Measurements from ENCODE around the gene KIF6.
"Not testable (repeated sequence)": the region's sequence is repeated elsewhere in the genome, so short reads cannot be mapped to it uniquely, and the experiment has no call there.

The KIF6 gene, protein sequence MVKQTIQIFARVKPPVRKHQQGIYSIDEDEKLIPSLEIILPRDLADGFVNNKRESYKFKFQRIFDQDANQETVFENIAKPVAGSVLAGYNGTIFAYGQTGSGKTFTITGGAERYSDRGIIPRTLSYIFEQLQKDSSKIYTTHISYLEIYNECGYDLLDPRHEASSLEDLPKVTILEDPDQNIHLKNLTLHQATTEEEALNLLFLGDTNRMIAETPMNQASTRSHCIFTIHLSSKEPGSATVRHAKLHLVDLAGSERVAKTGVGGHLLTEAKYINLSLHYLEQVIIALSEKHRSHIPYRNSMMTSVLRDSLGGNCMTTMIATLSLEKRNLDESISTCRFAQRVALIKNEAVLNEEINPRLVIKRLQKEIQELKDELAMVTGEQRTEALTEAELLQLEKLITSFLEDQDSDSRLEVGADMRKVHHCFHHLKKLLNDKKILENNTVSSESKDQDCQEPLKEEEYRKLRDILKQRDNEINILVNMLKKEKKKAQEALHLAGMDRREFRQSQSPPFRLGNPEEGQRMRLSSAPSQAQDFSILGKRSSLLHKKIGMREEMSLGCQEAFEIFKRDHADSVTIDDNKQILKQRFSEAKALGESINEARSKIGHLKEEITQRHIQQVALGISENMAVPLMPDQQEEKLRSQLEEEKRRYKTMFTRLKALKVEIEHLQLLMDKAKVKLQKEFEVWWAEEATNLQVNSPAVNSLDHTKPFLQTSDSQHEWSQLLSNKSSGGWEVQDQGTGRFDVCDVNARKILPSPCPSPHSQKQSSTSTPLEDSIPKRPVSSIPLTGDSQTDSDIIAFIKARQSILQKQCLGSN

GRCh38 chr6:39724787-39725631 is at the start of gene KIF6:
TSS of gene KIF6 (minus strand) at chr6:39725408. CDS start at chr6:39725310, 98 bp downstream.
- peak; percentile 68 for DNase-seq

DNA sequence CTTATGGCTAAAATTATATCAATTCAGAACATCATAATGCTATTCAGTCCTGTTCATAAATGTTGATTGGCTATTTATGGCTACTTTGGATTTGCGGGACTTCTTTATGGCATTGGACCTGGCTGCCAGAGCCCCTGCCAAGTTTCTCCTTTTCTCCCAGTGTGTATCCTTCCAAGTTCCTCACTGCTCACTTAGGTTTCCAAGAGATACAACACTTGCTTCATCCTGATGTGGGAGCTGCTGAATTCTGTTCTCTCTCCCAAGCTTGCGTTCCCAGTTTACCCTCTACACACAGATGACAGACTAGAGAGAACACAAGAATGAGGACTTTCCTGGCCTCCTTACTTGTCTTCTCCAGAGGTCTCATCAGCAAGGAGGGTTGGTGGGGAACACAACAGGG is 48.6 kb upstream of the KIF6 start:
- DNase-seq, result no peak

- DNase-seq, result no peak
Observed at GRCh38 chr6:39772559-39773273, 47.5 kb upstream of the KIF6 start.

DNA sequence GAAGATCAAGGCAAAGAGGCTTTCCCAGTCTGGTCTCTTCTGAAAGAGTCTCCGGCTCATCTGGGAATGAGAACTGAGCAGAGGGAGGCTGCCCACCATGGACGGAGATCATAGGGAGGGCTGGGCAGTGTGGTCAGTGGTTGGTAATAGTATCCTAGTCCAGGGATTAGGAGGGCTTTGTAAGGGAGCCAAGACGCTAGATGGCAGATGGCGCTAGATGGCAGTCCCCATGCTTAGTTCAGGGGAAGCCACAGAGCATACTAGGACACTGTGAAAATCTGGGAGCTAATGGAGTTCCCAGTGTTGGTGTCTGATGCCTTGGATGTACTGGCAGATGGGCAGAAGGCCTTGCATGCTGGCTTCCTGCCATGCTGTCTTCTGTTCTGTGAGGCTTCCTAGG is 45.2 kb upstream of the KIF6 start:
- no peak for DNase-seq

DNA sequence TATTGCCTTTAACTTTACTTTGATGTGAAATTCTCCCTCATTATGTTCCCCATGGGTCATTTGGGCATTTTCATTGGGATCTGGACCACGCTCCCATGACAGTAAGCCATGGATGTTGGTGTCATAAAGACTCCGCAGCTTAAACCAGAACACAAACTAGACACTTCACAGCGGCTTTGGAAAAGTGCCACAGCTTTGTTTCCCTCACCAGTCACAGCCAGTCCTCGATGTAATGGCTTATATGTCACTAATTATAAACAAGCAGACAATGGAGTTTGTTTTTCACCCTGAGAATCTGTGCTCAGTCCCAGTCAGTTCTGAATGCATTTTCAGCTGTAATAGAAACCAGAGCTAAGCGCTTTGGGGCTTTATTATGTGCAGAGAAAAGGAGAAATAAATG is 43.8 kb upstream of the KIF6 start:
- peak; percentile 8 for DNase-seq

DNA sequence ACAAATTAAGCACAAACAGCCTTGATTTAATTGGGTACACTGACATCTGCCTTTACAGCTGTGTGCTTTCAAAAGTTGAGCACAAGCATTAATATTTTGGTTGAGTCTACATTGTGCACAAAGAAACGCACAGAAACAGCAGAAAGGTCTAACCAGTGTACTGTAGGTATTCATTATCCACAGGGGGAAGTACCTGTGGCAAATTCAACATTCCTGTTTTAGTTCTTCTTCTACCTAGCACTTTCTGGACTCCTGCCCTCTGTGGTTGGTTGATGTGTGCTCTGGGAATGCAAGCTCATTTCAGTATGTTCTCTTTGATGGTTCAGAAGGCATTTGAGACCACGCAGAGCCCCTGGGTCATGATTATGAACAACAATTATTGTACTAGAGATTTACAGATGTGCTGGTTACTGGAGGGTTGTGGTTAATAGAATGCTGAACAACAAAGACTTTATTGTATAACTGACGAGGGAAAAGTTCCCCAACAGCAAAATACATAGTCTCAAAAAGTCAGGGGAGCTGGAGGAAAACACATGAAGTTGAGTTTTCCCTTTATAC is 40.4 kb upstream of the KIF6 start:
- DNase-seq, result no peak

DNA sequence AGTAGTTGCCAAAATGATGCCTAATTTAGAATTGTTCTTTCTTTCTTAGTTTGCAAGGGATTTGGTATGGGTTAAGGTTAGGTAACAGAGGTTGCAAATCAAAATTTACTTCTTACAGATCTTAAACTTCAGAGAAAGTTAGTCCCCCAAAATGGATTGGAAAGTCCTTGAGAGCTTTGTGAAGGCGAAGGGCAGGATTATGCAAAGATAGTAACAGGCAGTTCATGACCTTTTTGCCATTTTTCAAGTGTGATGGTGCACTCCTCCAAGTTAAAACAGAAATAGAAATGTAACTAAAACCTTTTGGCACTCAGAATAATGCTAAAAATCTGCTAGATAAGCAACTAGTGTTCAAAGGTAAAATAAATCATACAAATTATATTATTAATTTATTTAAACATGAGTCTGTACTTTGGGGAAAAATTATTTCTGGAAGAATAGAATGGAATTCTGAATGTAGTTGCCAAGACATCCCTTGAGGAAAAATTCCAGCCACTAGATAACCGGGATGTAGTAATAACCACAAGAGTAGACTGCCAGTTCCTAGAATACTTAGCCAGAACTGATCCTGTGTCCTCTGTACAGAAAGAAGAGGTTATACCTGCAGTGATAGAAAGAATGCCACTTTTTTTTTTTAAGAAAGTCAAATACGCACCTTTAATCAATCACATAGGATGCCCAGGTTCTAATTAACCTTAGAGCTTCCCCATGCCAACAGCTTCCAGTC is 35.2 kb upstream of the KIF6 start:
- DNase-seq, result no peak

- no peak for DNase-seq
Observed at GRCh38 chr6:39758905-39759605, 33.8 kb upstream of the KIF6 start.

DNA sequence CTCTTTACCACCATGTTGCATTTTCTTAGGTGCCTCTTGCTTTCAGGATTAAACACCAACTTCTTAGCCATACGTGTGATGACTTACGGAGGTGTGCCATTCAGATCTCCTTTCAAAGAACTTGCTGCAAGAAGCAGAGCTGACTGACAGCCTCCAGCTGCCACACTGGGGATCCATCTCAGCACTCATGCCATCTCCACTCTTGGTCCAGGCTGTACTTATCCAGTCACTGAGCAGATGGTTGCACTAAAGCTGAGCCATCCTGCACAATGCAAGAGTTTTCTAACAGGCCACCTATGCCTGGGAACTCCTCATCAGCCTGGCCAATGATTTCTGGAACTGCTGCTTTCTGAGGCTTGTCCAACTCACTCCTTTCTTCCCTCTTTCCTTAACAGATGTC is 31.4 kb upstream of the KIF6 start:
- DNase-seq, result no peak

DNA sequence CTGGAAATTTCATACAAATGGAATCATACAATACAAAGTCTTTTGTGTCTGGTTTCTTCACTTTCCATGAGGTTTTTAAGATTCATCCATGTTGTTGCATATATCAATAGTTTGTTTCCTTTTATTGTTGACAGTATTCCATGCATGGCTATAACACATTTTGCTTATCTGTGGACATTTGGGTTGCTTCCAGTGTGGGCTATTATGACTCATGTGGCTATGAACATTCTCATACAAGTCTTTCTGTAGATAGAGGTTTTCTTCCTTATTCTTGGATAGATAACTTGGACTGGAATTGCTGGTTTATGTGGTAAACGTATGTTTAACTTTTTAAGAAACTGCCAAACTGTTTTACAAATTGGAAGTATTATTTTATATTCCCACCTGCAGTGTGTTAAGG is 30.0 kb upstream of the KIF6 start:
- no peak for DNase-seq

DNA sequence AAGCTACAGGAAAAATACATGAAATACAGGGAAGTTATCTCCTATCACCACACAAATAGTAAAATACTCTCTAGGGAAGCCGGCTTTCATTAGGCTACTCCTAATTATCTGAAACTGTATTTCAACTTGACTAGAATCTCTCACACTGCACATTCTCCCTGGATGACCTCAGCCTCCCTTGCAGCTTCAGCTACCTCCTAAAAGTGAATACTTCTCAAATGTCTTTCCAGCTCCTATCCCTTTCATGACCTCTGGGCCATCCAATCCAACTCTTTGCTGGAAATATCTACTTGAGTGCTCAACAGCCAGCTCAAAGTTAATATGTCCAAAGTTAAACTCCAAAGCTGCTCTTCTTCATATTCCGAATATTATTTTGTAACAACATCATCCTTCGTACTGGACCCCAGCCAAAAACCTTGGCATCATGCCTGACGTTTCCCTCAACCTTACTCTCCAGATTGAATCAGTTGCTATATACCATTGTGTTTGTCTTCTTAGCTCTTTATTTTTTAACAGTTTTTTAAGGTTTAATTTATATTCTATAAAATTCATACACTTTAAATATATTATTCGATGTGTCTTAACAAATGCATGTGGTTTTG is 29.4 kb upstream of the KIF6 start:
- no peak for DNase-seq

DNA sequence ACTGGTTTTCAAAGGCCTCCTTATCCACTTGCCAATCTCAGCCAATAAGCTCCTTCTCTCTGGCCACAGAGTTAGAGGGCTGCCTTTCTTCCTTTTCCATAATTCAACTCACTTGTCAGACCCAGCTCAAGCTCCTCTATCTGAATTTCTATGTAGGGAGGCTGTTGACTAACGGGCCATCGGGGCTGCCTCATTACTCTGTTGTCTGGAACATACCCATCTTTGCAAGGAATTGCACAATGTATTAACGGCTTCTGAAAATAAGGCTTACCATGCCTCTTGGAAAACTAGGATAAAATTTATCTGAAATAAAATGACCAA is 28.5 kb upstream of the KIF6 start:
- no peak for DNase-seq

DNA sequence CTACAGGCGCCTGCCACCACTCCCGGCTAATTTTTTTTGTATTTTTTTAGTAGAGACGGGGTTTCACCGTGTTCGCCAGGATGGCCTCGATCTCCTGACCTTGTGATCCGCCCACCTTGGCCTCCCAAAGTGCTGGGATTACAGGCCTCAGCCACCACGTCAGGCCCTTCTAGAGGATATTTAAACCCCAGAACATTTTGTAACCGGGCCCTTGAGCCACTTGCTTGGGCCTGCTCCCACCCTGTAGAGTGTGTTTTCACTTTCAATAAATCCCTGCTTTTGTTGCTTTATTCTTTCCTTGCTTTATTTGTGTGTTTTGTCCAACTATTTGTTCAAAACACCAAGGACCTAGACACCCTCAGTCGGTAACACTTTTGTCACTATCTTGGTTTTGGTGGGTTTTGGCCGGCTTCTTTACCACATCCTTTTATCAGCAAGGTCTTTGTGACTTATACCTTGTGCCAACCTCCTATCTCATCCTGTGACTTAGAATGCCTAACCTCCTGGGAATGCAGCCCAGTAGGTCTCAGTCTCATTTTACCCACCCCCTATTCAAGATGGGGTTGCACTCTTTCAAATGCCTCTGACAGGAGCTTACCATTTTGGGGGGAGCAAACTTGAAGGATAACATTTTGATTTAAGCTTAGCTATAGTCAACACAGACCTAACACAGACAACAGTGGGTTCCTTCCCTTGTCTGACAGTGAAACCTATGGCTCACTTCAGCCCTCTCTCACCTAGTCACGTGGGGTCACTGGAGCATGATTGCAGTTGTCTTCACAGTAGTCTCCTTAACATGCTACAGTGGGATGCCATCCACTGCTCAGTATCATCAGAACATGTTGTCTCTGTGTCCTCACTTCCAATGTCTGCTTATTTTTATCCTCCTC is 27.9 kb upstream of the KIF6 start:
- DNase-seq, result no peak

DNA sequence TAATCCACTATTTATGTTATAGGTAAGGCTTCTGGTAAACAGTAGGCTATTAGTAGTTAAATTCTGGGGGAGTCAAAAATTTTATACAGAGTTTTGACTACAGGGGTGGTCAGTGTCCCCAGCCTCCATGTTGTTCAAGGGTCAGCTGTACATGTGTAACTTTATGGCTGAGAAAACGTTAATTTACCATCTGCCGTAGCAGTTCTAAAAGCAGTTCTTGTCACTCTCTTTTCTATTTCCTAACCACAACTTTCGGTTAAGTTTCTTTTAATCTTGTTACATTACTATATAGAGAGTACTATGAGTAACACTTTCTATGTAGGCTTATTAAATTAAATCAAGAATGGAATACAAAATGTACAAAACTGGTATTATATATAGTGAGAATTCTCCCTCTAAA is 21.6 kb upstream of the KIF6 start:
- DNase-seq, result no peak

- no peak for DNase-seq
Observed at GRCh38 chr6:39733704-39734103, 8.5 kb upstream of the KIF6 start.

DNA sequence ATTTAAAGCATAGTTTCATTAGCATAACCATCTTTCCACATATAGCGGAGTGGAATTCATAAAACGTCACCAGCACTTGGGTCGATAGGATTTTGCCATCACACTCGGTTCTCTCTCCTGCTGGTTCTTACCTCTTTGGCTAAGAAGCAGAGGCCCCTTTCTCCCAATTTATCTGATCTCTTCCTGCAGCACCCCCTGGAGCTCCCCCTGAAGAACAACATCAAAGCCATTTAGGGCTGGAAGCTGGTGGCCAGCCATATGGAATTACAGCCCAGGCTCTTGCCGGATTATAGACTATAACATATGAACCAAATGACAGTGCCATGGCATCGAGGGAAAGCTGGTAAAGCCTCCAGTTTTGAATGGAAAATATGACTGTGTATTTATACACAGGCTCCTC is 6.4 kb upstream of the KIF6 start:
- DNase-seq, result no peak

DNA sequence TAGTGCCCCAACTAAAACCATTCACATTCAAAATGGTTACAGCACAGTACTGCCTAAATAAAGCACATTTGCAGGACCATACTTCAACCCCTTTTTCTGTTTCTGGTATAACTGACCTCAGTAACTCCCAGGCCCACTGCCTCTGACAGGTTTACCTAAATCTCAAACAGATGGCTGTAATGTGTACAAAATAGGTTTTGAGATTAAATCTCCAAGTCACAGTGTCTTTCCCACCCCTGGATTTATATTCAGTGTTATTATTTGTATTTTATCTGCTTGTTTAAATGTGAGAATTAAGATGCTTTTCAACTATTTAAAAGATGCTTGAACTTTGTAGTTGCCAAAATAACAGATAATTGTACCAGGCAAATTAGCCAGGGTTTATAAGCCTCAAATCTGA is 4.7 kb upstream of the KIF6 start:
- DNase-seq, result no peak

DNA sequence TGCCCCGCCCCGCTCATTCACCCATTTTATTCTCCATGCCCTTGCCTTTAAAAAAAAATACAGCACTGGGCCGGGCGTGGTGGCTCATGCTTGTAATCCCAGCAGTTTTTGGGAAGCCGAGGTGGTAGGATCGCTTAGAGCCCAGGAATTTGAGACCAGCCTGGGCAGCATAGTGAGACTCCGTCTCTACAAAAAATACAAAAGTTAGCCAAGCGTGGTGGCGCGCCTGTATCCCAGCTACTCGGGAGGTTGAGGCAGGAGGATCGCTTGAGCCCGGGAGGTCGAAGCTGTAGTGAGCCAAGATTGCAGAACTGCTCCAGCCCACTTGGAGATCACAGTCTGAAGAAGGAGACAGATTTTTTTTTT is 407 bp upstream of the KIF6 start:
- no peak for DNase-seq

- not testable (repeated sequence) for DNase-seq
Observed at GRCh38 chr6:39723350-39723749, 1.9 kb downstream of the KIF6 start.

DNA sequence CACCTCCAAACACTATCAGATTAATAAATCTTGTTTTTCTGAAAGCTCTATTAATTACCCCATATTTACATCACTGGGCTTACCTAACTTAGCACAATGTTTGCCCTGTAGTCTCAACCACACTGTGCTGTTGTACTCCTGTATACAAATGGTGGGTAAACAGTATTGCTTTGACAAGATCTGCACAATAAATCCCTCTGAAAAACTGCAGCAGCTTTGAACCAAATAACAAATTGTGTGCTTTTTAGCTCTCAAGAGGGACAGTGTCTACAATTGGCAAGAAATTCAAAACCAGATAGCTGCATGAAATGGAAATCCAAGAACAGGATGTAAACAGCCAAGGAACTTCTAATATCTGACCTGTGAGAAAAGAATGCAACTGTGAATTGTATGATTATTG is 10.4 kb downstream of the KIF6 start:
- no peak for DNase-seq
